ENCODE measurements around the gene GLYR1.
A peak's percentile ranks its signal among the peaks of the same experiment; 100 is the strongest.
"Not testable (repeated sequence)": the region's sequence is repeated elsewhere in the genome, so short reads cannot be mapped to it uniquely, and the experiment has no call there.

Gene GLYR1

DNA sequence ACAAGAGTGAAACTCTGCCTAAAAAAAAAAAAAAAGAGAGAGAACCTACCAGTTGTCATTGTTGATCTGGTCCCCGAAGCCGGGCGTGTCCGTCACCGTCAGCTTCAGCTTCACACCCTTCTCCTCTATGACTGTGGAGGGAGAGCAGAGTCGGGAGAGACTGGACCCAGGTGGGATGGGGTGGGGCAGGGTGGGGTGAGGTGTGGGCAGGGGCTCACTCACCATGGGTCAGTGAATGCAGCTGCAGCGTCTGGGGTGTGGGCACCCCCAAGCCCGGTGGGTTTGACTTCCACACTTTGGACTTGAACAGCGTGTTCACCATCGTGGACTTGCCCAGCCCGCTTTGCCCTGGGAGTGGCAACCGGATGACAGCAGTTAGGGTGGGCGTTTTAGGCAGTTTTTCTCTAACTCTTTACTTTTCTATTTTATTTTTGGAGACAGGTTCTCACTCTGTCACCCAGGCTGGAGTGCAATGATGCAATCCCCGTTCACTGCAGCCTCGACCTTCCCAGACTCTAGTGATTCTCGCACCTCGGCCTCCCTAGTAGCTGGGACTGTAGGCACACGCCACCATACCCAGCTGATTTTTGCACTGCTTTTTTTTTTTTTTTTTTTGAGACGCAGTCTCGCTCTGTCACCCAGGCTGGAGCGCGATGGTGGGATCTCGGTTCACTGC, 61.2 kb downstream of the GLYR1 start:
- no peak for DNase-seq

DNA sequence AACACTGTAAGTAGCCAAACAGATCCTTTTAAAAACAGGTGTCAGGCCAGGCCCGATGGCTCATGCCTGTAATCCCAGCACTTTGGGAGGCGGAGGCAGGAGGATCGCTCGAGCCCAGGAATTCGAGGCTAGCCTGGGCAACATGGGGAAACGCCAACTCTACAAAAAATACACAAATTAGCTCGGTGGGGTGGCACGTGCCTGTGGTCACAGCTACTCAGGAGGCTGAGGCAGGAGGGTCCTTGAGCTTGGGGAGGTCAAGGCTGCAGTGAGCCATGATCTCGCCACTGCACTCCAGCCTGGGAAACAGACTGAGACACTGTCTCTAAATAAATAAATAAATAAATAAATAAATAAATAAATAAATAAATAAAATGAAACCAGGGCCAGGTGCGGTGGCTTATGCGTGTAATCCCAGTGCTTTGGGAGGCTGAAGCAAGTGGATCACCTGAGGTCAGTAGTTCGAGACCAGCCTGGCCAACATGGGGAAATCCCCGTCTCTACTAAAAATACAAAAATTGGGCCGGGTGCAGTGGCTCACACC, 62.6 kb downstream of the GLYR1 start:
- not testable (repeated sequence) for DNase-seq

DNA sequence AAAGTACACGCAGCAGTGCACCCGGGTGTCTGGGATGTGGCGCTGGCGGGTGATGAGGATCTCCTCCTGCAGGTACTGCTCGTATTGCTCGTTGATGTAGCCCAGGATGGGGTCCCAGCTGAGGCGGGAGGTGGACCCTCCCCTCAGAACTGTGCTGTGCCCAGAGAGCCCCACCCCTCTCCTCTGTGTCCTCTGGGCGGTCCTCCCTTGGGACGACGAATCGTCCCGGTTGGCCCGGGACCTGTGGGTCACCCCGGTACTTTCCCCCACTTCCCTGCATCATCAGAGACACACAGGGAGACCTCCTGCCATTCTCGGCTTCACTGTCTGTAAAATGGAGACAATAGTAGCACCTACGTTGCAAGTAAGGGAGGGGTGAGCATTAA, 63.1 kb downstream of the GLYR1 start:
- DNase-seq, result no peak

DNA sequence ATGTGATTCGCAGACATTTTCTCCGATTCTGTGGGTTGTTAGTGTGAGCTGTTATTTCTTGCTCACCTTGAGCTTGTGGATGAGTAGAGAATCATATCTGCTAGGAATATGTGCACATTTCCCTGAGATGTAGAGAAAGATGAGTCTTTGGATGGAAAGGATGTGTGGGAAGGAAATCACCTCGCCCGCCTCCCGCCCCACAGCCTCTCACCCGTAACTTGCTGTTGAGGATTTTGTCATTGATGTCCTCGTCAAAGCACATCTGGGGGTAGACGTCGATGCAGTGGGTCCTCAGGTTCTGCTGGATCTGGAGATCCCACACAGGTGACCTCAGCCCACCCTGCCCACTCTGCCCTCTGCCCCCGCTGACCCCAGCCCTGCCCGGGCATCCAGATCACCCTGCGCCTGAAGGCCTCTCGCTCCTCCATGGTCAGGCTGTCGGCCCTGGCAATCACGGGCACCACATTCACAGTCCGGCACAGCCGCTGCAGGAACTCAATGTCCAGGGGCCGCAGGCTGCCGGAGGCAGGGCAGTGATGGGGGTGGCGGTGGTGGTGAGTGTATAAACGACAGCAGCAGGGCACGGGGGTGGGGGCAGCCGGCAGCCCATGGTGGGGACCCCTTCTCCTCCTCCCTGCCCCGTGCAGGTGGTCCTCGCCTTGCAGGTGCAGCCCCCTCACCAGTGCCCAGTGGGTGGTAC, 63.7 kb downstream of the GLYR1 start:
- DNase-seq, result no peak

DNA sequence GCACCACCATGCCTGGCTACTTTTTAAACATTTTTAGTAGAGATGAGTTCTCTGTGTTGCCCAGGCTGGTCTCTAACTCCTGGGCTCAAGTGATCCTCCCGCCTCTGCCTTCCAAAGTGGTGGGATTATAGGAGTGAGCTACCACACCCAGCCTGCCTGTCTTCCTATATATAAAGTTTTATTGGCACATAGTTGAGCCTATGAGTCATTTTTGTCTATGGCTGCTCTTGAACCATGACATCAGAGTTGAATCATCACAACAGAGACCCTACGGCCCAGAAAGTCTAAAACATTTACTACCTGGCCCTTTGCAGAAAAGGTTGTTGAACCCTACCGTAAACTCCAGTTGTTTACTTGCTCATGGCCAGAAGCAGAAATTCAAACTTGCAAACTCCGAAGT, 66.9 kb downstream of the GLYR1 start:
- no peak for DNase-seq

DNA sequence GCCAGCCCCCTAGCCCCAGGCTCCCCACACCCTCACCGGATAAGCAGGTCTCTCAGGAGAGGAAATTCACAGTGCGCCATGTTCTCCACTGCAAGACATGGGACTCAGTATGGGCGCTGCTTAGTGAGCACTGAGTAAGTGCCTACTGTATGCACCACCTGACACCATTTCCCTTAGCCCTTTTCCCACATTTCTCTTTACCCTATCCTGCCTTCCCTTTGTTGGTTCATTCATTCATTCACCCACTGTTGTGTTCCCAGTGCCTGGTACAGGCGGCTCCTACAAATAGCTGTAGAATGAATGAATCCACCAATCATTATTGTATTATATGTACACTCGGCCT, 69.1 kb downstream of the GLYR1 start:
- no peak for DNase-seq

DNA sequence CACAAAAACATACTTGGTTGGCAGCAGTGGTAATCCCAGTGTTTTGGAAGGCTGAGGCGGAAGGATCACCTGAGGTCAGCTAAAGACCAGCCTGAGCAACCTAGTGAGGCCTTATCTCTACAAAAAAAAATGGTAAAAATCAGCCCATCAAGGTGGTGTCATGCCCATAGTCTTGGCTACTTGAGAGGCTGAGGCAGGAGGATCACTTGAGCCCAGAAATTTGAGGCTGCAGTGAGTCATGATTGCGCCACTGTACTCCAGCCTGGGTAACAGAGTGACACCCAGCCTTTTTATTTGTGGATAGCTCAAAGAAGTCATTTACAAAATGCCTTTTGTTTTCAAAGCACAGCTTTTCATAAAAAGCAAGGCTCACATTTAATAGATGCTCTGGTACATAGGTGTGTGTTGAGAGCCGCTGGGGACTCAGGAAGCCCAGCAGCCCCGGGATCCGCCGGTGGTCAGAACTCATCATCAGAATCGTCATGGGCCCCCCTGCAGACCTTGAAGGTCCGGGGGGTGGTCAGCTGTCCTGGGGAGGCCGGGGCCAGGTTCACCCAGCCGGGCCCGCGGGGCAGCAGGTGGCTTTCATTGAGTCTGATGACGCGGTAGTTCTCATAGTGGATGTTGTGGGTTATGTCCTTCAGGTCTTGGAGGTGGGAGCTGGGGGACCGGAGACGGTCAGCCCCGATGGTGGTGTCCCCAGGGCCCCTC, 69.6 kb downstream of the GLYR1 start:
- DNase-seq, result no peak

DNA sequence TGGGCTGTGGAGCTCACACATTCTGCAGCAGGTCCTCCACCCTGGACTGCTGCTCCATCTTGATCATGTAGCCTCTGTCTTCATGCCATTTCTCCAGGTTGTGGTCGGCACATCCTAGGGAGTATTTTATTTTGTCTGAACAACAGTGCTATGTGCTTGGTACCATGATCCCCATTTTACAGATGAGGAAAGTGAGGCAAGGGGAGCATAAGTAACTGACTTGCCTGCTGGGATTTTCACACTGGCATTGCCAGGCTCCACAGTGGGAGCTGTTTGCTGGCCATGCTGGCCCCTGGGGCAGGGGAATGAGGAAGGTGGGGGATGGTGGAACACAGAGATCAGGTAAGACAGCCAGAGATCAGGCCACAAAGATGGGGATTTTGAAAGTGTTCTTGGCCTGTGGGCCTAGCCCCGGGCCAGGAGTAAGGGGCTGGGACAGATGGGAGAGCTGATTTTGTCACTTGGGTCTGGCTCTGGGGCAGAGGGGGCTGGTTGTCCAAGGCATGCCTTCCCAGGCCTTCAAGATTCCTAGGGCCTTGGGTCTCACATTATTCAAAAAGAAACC, 70.9 kb downstream of the GLYR1 start:
- no peak for DNase-seq

DNA sequence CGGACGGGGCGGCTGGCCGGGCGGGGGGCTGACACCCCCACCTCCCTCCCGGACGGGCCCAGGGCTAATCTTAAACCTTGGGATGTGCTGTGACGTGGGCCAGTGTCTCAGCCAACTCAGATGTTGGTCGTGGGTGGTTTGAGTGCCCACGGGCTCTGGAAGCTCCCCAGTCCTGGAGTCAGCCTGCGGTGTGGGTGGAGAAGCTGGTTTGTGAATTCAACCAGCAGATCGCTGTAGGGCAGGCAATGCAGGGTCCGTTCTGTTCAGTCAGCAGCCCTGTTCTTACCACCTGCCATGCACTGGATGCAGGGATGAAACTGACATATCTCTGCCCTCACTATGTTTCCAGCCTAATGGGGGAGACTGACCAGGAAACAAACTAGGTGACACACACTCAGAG, 72.1 kb downstream of the GLYR1 start:
- no peak for DNase-seq

DNA sequence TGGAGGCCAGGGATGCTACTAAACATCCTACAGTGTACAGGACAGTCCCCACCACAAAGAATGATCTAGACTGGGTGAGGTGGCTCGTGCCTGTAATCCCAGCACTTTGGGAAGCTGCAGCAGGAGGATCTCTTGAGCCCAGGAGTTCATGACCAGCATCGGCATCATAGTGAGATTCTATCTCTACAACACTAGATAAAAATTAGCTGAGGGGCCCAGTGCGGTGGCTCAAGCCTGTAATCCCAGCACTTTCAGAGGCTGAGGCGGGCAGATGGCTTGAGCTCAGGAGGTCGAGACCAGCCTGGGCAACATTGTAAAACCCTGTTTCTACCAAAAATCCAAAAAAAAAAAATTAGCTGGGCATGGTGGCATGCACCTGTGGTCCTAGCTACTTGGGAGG, 74.7 kb downstream of the GLYR1 start:
- DNase-seq, result no peak

DNA sequence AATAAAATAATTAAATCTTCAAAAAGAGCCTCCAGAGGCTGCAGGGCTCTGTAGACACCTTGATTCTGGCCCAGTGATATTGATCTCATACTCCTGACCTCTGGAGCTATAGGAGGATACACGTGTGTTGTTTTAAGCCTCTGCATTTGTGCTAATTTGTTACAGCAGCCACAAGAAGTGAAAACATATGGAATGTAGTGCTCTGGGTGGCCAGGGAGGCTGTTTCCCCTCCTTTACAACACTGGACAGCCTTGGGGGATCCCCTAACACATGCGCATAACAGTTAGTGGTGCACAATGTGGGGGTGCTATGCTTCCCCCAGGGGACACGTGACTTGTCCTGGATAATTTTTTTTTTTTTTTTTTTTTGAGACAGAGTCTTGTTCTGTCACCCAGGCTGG, 75.4 kb downstream of the GLYR1 start:
- DNase-seq, result no peak

DNA sequence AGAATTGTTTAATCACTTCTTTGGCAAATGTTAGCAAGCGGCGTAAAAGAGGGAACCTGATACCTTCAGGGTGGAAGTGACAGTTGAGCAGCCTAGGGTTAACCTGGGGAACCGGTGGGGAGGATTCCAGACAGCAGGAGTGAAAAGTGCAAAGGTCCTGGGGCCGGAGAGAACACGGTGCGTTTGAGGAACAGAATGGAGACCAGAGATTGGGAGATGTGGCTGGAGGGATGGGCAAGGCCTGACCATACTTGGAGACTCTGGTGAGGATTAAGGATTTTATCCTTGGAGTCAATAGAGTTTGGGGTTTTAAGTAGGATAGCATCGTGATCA, 77.8 kb downstream of the GLYR1 start:
- DNase-seq, result peak in 1 of 2 experiments; percentile 15

DNA sequence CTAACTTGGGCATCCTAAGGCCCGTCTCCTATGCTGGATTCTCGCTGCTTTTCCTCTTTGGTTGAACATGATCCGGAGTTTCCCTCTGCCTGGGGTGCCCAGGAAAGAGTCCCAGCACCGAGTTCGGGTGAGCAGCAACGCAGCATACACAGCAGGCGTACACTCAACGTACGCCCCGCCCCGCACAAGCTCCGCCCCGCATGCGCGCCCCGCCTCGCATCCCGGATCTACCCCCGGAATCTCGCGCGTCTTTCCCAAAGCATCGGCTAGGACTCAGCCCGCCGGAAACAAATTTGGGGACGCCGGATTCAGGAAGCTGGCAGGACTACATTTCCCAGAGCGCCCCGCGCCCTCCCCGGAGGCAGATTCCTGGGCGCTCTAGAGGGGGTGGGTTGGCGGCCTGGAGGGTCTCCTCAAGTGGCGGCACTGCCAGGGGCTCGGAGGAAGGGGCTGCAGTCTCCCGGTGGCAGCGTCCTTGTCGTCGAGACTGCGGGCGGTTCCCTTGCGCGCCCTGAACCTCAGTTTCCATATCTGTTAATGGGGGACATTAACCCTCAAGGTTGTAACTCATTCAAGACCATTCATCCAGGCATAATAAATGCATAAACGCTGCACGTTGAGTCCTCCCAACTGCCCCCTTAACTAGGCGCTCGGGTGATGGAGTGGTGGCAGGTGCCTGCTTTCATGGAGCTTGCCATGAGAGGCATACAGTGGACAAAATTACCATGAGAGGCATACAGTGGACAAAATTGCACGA, 78.4 kb downstream of the GLYR1 start:
- peak; percentile 78 to 94 for DNase-seq

DNA sequence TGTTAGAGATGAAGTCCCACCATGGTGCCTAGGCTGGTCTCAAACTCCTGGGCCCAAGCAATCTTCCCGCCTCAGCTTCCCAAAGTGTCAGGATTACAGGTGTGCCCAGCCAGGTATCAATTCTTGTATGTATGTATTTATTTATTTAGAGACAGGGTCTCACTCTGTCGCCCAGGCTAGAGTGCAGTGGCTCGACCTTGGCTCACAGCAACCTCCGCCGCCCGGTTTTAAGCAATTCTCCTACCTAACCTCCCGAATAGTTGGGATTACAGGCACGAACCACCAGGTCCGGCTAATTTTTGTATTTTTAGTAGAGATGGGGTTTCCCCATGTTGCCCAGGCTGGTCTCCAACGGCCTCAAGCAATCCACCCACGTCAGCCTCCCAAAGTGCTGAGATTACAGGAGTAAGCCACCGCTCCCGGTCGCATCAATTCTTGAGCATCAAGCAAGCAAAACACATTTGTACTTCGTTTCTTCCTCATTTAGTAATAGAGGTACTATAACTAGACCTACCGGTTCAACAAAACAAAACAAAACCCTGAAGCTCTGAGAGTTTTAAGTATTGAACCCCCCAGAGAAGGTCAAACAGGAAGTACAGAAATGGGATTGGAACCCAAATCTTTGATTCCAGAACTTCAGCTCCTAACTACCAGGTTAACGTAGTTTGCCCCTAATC, 79.1 kb downstream of the GLYR1 start:
- DNase-seq, result no peak

DNA sequence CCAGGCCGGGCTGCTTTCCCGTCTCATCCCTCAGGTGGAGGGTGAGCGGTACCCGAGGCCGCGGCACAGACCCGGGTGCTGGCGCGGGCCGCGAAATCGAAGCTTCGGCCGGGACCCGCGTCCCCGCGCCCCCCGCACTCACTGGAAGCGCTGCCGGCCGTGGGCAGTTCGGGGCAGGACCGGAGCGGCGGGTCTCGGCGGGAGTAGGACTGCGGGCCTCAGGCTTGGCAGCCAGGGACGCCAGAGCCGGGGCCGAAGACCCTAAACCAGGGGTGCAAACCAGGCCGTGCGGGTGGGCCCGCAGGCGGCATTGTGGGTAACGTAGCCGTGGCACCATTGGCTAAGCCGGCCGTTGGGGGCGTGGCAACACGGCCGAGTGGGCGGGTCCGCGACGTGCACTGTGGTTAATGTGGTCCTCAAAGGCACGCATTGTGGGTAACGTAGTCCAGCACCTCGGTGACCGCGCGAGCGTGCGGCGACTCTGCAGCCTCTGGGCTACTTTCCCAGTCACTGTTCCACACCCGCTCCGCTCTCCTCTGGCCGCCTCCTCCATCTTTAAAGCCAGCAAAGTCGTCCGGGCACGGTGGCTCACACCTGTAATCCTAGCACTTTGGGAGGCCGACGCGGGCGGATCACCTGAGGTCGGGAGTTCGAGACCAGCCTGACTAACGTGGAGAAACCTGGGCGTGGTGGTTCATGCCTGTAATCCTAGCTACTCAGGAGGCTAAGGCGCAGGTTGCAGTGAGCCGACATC, 80.0 kb downstream of the GLYR1 start, which contains the start of gene ZNF500:
Gene ZNF500, minus strand, starts transcription at position 288 of the 754 bp plus-strand sequence. CDS start 1,184 bp downstream, outside the sequence.
- DNase-seq, result peak; percentile 70 to 93

DNA sequence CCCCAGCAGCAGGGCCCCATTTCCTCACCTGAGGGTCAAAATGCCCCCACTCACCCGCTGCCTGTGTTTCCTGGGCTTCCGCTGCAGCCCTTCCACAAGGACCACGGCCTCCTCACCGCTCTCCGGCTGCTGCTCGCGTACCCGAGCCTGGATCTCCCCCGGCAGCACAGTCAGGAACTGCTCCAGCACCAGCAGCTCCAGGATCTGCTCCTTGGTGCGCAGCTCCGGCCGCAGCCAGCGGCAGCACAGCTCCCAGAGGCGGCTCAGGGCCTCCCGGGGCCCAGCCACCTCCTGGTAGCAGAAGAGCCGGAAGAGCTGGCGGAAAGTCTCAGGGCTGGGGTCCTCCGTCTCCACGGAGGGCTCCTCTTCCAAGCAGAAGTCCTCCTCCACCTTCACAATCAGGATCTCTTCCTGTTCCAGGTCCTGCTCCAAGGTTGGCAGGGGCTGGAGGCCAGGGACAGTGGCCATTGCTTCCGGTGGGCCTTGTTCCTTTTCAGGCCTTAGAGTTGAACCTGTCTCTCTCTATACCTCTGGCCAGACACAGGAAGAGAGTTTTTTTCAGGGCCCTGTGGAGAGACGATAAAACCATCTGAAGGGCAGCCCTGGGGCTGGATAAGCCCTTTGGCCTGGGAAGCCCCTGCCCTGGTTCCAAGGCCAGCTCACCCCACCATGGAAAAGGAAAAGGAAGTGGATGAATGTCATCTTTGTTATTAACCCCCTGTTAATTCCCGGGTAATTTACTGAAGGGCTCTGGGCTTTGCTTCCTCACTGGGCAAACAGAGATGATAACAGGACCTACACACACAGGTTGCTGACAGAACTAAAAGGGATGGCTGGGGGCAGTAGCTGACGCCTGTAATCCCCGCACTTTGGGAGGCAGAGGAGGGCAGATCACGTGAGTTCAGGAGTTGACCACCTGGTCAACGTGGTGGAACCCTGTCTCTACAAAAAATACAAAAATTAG, 81.3 kb downstream of the GLYR1 start:
- no peak for DNase-seq

DNA sequence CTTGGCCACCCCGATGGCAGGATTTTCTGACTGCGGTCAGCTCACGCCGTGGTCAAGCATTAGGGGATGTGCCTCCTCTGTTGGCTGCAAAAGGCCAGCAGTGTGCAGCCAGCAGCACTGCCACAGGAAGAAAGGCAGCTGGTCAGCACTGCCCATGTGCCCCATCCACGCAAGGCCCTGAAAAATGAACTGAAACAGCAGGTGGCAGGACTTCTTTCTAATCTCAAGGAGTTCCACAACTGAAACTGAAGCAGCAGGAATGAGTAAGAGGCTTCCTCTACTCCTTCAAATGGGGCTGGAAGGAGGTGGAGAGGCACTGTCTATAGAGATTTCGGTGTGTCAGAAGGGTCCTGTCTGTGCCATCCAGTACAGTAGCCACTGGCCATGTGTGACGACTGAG, 83.3 kb downstream of the GLYR1 start:
- no peak for DNase-seq

DNA sequence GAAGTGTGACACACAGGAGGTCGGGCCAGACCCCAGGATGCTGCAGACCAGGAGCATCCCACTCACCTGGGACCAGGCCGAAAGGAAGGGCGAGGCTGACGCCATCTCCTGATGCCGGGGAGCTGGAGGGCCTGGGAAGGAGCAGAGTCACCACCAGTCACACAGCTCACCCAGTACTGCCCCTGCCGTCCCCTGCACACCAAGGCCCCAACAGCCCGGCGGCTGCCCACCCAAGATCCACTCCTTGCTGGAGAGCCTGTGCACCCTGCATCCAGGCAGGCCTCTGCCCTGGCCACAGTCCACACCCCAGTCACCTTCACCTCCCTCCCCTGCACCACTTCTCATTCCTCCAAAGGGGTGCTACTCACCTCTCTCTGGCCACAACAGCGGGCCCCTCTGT, 84.9 kb downstream of the GLYR1 start:
- DNase-seq, result no peak

DNA sequence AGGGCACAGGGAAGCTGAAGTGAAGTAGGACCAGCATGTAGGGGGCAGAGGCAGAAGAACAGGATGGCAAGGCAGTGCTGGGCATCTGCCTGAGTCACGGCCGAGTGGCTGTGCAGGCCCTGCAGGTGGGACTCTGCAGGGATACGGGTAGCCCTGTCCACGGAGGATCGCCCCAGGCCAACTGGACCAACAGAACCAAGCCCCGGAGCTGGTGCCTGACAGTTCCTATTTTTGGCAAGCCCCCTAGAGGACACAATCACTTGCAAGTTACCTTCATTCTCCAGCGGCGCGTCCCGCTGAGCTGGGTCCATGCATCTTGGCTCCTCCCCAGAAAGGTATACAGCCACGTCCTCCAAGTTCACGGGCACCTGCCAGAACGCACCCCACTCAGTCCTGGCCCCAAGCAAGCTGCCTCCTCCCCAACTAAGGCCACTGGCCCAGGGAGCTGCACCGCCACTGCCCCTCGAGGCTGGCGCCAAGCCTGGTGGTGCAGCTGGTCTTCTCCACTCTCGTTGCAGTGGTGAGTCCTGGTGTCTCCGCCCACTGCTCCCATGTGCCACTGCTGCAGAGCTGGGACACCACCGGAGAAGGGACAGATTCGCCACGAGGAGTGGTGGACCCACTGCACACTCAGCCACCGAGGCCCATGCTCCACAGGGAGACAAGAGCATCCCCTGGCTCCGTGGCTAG, 86.7 kb downstream of the GLYR1 start:
- no peak for DNase-seq

DNA sequence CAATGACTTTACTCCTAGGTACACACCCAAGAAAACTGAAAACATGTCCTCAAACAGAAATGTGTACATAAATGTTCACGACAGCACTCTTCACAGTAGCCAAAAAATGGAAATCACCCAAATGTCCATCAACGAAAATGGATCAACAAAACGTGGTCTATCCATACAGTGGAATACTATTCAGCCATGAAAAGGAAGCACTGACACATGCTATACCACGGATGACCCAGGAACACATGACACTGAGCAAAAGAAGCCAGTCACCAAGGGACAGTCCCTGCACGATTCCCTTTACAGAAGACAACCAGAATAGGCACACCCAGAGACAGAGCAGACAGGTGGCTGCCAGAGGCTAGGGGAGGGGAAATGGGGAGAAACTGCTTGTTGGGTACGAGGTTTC, 91.4 kb downstream of the GLYR1 start:
- no peak for DNase-seq
